AG10803 (cell line): Measurements from ENCODE around the gene BDNF.
"Not testable (repeated sequence)": the region's sequence is repeated elsewhere in the genome, so short reads cannot be mapped to it uniquely, and the experiment has no call there.

Experiments
- DNase-seq: peaks from one replicate; pipeline ENCODE4 v3.0.0; 2010; ENCODE audit warnings: low read depth
- H3K4me3 ChIP-seq: 2 replicates; pipeline ENCODE4 v1.5.1; 2011; ENCODE audit warnings: mild to moderate bottlenecking, low read length, control low read depth
- CTCF ChIP-seq: conservative IDR thresholded peaks from 2 replicates; pipeline ENCODE4 v1.5.1; 2011; ENCODE audit warnings: mild to moderate bottlenecking, low read length, control low read depth, inconsistent platforms

Gene BDNF

GRCh38 chr11:27640954-27641353 is 59.3 kb downstream of the BDNF start:
- H3K4me3 ChIP-seq, result no peak overlapping the region
- no peak for DNase-seq
- TF ChIP-seq CTCF, result no peak

- no peak for DNase-seq
- H3K4me3 ChIP-seq, result no peak overlapping the region
- TF ChIP-seq CTCF, result no peak
Measured at GRCh38 chr11:27635567-27636037, 64.7 kb downstream of the BDNF start.

GRCh38 chr11:27634776-27635175 is 65.5 kb downstream of the BDNF start:
- H3K4me3 ChIP-seq, DNase-seq: not testable (repeated sequence)

GRCh38 chr11:27634282-27634681 is 66.0 kb downstream of the BDNF start:
- not testable (repeated sequence) for H3K4me3 ChIP-seq, DNase-seq

GRCh38 chr11:27629023-27629422 is 71.2 kb downstream of the BDNF start:
- H3K4me3 ChIP-seq, DNase-seq: not testable (repeated sequence)

GRCh38 chr11:27627979-27628378 is 72.3 kb downstream of the BDNF start:
- no peak for DNase-seq
- H3K4me3 ChIP-seq, result no peak overlapping the region
- TF ChIP-seq CTCF, result no peak

GRCh38 chr11:27626938-27627586 is 73.2 kb downstream of the BDNF start:
- no peak for DNase-seq
- no peak overlapping the region for H3K4me3 ChIP-seq

GRCh38 chr11:27626269-27626937 is 73.9 kb downstream of the BDNF start:
- no peak overlapping the region for H3K4me3 ChIP-seq
- no peak for TF ChIP-seq CTCF
- DNase-seq, result no peak

More at GRCh38 chr11:27626938-27627586, 73.2 kb downstream of the BDNF start:
- no peak for TF ChIP-seq CTCF
